ENCODE results near the gene WDR91. TPM values are rescaled to one million over a fixed set of nuclear protein-coding genes. Genes with fewer than 3 reads are reported as not detected.
A peak's percentile ranks its signal among the peaks of the same experiment; 100 is the strongest.
"Not testable (repeated sequence)": the region's sequence is repeated elsewhere in the genome, so short reads cannot be mapped to it uniquely, and the experiment has no call there.

Gene WDR91
- total RNA-seq, 1 donor from 2014 or later, result 27.9 TPM

DNA sequence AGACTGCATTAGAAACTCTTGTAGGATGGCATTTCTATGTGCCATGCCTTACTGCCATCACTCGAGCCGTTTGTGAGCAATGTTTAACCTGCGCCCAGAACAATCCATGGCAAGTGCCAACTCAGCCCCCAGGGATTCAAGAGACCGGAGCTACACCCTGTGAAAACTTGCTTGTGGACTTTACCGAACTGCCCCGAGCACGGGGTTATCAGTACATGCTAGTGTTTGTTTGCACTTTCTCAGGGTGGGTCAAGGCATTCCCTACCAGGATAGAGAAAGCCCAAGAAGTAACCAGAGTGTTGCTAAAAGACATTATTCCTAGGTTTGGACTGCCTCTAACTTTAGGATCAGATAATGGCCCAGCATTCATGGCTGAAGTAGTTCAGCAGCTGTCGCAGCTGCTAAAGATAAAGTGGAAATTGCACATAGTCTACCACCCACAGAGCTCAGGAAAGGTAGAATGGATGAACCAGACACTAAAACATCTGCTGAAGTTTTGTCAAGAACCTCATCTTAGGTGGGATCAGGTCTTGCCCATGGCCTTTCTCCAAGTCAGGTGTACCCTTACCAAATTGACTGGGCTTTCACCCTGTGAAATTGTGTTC, 31.9 kb downstream of the WDR91 start:
- peak; percentile 15 for DNase-seq (ENCODE audit: low spot score)

DNA sequence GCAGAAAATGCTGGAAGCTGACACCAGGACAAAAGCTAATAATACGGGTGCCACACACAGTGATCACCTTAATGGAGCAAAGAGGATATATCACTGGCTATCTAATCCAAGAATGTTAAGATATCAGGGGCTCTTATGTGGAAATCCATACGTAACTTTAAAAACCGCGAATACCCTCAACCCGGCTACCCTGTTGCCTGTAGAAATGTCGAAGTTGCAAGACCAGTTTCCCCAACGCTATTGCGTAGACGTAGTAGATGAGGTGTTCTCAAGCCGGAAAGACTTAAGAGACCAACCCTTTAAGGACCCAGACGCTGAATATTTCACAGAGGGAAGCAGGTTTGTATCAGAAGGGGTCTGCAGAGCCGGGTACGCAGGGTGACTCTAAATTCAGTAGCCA, 33.0 kb downstream of the WDR91 start:
- peak; percentile 13 for DNase-seq (ENCODE audit: low spot score)

DNA sequence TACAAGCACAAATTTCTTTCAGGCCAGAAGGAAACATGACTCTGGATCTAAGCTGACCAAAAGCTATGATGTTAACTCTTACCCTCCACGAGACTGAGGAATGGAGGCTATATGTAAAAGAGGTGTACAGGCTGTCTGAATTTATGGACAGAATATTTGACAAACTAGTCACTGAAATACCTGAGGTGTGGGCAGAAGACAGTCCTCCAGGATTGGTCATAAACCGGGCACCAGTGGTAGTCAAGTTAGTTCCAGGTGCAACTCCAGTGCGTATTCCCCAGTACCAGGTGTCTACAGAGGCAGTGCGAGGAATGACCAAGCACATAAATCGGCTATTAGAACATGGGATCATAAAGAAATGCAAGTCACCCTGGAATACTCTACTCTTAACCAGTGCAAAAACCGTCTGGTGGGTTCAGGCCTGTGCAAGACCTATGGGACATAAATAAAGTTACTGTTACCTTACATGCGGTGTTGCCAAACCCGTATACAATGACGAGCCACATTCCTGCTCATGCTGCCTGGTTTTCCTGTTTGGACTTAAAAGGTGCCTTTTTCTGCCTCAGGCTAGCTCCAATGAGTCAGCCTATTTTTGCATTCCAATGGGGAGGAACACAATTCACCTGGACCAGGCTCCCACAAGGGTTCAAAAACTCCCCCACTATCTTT, 34.2 kb downstream of the WDR91 start:
- peak; percentile 4 for DNase-seq (ENCODE audit: low spot score)

DNA sequence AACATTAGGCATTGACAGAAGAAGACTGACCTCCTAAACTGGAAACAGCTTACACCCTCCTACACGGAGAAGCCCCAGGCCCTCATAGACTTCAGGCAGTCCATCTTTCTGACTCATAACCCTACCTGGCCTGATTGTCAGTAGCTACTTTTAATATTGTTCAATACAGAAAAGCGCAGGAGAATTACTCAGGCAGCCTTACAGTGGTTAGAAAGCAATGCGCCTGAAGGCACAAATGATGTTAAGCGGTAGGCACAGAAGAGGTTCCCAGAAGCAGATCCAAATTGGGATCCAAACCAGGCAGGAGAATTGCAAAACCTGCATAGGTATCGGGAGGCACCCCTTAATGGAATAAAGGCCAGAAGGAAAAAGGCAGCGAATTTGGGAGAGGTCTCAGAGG, 35.4 kb downstream of the WDR91 start:
- no peak for DNase-seq (ENCODE audit: low spot score)

DNA sequence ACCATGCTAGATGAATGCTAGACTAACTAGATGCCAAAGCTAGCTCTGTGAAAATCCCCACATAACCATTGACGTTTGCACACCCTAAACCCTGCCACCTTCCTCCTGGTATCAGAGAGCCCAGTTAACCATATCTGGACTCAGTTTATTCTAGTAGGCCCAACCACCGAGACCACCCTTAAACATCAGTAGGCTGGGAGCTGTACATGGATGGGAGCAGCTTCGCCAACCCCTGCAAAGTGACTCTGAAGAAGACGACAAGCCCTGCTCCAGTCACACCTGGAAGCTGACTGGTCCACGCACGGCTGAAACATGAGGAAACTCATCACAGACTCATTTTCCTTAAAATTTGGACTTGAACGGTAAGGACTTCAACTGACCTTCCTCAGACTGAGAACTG, 36.4 kb downstream of the WDR91 start:
- peak; percentile 2 for DNase-seq (ENCODE audit: low spot score)

DNA sequence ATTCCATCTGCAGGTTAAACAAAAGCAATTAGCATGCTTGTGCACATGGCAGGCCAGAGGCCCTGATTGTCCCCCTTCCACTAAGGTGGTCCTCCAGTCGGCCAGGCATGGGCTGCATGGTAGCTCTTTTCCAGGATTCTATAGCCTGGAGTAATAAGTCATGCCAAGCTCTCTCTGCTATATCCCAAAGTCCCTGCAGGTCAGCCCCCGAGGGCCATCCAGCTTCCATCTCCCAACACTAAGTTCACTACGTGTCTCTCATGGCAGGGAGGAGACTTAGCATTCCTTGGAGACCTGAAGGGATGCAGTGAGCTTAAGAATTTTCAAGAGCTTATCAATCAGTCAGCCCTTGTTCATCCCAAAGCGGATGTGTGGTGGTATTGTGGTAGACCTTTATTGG, 37.4 kb downstream of the WDR91 start:
- peak; percentile 27 for DNase-seq (ENCODE audit: low spot score)

DNA sequence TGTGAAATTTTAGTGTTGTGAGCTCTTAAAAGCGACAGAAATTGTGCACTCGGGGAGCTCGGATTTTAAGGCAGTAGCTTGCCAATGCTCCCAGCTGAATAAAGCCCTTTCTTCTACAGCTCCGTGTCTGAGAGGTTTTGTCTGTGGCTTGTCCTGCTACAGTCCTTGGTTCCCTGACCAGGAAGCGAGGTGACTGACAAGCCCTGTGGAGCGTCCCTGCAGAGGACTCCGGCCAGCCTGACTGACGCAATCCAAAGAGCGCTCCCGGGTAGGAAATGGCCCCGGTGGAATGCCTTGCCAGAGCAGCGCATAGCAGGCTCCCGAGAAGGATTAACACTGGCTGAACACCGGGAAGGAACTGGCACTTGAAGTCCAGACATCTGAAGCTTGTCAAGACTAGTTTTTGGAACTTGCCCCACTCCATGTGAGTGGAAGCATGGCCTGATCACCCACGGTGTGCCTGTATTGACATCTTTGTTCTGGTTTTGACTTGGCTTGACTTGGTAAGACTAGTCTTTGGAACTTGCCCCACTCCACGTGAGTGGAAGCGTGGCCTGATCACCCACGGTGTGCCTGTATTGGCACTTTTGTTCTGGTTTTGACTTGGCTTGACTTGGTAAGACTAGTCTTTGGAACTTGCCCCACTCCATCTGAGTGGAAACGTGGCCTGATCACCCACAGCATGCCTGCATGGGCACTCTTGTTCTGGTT, 39.6 kb downstream of the WDR91 start:
- DNase-seq (ENCODE audit: low spot score), result peak; percentile 41

DNA sequence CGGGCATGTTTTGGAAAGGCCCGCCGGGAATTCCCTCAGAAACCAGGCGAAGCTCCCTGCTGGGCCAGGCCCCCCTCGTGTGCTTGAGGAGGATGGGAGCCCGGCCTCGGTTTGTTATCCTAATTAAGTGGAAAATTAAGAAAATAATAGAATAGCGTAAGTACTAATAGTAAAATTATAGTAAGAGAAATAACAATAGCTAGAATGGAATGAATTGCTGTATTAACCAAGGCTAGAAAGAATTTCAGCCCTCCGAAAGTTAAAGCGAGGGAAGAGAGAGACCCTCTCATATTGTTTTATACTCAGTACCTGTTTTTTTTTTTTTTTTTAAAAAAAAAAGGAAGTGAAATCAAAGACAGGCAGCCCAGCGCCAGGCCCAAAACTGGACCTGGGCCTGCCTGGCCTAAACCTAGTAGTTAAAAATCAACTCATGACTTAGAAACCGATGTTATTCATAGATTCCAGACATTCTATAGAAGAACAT, 40.3 kb downstream of the WDR91 start:
- DNase-seq (ENCODE audit: low spot score), result not testable (repeated sequence)

DNA sequence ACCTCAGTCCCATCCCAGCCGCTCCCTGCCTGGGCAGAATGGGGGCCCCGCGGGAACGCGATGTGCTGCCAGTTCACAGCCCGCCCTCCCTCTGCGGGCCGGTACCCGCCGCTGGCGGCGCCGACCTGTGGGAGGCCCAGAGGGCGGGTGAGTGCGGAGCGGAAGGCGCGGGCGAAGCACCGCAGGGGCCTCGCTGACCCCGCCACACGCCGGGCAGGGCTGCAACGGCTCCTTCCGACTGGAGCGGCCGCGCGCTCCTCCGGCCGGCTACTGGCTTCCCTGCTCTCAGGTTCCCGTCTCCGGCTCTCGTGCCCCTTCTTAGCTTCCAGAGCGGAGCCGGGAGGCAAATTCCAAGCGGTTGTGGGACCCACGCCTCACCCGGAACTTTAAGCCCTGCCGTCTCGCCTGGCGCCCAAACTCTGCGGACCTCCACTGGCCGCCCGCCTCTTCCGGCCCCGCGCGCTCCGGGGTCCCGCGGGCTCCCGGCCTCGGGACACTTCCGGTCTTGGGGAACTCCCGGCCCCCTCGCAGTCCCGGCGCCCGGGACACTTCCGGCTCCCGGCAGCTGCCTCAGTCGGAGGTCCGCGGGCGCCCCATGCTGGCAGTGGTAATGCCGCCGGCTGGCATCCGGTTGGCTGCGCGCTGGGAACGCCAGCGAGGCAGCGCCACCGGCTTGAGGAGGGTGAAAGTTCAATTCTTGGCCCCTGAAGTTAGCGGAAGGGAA, 40.9 kb downstream of the WDR91 start, which contains the start of gene CYREN:
TSS of gene CYREN (minus strand) at position 434 of the 724 bp plus-strand sequence. CDS start 1,785 bp downstream, outside the sequence.
- DNase-seq (ENCODE audit: low spot score), result peak; percentile 96

DNA sequence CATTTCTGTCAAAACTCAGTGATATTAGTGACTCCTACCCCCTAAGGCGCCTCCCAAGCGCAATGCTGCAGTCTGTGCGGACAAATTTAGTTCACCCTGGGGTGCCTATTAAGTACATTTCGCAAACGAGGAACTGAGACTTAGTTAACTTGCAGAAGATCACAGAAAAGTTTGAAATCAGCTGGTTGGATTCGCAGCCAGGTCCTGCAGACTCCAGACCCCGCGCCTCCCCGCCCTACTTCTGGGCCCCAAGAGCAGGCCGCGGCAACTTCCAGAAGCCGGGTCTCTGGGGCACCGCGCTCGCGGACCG, 41.4 kb downstream of the WDR91 start:
- DNase-seq (ENCODE audit: low spot score), result no peak

DNA sequence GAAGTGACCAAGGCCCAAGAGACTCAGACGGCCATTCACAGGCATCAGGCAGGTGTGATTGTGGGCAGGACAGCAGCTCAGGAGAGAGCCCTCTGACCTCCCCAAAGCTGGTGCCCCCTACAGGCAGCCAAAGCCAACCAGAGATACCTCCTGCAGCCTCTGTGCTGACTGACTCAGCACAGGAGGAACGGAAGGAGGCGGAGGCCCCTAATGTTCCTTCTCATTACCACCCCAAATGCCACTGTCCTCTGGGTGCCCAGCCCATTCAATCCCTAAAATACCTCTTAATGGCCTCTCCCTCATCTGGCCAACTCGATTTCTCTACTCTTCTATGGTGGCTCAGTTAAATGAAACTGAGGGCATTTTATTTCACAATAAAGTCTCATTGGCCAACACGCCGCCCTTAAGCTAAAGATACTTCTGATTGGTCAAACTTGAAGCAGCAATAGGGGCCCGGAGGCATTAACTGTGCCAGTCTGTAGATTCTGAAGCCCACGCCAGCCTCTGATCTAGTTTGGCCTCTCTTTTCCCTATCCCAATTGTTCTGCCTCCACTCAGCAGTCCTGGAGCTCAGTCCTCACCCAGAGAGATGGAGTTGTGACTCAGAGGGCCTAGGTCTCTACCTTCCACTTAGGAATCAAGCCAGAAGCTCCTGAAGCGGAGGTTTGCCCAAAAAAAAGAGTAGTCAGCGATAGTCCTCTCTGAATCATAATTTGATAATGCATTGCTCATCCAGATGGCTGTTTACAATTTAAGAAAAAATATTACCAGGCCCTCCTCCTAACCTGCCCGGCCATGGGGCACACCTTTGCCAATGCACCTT, 42.0 kb downstream of the WDR91 start:
- peak; percentile 56 for DNase-seq (ENCODE audit: low spot score)

DNA sequence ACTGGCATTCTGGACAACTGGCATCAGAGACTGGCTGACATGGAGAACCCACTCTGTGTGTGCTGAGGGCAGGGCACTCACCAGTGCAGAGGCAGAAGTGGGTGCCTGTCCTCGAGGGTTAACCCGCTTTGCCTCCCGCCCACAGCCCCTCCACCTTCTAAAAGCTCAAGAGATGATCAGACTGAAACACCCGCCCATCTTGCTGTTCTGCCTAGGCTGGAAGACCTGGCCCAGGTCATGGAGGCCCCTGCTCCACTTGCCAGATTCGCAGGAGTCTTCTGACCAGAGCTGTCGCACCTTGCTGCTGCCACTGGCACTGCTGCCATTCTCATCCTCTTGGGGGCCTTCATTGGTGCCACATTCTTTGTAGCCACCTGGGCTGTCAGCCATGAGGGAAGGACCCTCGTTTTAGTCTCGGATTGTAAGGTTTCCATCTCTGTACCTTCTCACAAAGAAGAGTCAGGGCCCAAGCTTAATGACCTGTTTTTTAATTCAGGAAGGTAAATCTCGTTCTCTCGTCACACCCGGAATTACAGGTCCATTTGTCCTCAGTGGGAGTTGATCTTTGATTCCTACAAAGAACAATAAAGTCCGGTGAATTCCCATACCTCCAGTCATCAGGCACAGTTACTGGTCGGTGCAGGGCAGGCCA, 42.7 kb downstream of the WDR91 start:
- DNase-seq (ENCODE audit: low spot score), result no peak

DNA sequence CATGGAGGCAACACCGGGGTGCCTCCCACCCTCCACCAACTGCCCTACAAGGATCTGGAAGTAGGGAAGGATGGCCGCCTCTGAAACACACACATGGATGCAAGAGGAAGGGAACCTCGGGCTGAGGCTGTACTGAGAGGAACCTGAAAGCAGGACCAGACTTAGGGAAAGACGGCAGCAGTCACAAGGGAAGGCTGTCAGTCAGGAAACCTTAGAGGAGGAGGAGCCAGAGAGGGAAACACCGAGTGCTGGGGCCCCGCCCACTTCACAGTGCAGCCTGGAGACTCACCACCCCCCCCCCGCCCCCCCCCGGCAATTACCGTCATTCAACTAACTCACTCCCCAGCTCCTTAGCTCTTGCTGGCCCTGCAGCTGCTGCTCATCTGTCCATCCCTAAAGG, 43.3 kb downstream of the WDR91 start:
- no peak for DNase-seq (ENCODE audit: low spot score)

DNA sequence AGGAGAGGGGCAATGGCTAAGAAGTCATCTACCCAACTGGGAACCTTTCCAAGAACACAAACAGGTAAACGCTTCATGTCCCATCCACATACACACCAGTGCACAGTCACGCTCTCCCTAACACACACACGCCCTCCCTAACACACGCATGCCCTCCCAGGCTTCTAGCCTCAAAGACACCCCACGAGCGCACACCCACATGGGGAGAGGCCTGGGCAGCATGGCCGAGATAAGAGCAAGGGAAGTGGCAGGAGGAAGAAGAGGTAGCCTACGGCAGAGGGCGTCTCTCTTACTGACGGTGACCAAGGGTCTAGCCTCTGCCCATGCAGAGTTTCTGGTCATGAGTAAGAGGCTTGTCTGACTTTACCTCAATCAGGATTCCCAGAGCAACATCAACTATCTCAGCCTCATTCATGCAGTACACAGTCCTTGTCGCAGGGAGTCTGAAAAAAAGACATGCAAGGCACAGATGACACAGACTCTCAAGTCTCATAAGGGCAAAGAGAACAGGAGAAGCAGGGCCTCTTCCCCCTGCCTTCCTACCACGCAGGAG, 43.9 kb downstream of the WDR91 start:
- DNase-seq (ENCODE audit: low spot score), result no peak

DNA sequence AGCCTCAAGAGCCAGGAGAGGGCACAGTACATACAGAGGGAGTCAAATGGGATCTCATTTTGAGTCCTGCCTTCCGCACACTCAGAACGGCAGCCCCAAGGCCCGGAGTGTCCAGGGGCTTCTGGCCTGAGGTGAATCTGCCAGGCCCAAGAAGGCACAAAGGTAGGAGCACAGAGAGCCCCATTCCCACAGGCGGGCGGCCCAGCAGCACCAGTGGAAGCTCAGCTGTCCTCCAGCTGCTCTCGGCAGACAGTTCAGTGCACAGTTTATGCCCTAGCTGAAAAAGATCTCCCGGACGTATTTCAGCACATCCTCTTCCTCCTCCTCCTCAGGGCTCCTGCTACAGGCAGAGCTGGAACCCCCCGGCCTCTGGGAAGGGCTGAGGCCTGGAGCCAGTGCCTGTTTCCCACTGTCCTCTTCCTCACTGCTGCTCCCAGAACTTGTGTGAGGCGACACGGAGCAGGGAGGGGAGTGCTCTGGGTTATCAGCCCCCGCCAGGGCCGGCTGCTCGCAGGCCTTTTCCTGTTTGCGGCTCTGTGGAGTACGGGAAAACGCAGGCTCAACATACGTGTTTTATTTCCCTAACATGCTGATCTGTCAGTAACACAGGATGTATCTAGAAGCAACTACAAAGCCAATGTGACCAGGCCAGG, 44.9 kb downstream of the WDR91 start:
- no peak for DNase-seq (ENCODE audit: low spot score)

DNA sequence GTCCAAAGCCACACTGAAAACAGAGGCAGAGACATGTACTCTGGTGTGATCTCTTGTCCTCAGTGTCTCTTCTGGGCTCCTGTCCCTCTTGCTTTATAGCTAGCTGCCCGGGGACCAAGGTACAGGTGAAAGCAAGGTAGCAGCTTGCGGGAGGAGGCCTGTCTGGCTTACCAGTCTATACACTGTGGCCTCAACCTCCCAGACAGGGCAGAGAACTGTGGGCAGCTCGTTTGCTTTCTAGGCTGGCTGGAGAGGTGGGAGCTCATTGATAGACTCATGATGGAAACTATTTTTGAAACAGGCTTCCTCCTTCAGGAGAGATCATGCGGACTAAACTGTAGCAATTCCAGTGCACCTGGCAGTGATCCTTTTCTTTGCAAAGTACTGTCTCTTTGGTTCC, 45.5 kb downstream of the WDR91 start:
- no peak for DNase-seq (ENCODE audit: low spot score)

DNA sequence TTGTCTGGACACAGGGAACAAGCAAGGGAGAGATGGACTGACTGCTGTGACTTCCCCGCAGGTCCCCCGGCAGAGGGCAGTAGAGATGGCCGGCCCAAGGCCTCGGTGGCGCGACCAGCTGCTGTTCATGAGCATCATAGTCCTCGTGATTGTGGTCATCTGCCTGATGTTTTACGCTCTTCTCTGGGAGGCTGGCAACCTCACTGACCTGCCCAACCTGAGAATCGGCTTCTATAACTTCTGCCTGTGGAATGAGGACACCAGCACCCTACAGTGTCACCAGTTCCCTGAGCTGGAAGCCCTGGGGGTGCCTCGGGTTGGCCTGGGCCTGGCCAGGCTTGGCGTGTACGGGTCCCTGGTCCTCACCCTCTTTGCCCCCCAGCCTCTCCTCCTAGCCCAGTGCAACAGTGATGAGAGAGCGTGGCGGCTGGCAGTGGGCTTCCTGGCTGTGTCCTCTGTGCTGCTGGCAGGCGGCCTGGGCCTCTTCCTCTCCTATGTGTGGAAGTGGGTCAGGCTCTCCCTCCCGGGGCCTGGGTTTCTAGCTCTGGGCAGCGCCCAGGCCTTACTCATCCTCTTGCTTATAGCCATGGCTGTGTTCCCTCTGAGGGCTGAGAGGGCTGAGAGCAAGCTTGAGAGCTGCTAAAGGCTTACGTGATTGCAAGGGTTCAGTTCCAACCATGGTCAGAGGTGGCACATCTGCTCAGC, 46.8 kb downstream of the WDR91 start:
- DNase-seq (ENCODE audit: low spot score), result no peak

DNA sequence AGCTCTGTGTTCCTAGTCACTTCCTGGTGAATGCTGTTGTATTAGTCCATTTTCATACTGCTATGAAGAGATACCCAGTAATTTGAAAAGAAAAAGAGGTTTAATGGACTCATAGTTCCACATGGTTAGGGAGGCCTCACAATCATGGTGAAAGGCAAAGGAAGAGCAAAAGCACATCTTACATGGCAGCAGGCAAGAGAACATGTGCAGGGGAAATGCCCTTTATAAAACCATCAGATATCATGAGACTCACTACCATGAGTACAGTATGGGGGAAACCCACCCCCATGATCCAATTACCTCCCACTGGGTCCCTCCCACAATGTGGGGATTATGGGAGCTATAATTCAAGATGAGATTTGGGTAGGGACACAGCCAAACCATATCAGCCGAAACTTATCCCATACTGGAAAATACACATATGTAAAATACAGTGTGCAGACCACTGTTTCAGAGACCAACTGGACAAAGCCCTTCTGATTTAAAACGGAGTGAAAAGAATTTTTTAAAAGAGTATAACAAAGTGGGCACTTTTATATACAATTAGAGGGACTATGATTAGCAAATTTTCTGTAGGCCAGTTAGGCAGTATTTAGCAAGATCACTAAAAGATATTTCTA, 48.8 kb downstream of the WDR91 start:
- DNase-seq (ENCODE audit: low spot score), result no peak

DNA sequence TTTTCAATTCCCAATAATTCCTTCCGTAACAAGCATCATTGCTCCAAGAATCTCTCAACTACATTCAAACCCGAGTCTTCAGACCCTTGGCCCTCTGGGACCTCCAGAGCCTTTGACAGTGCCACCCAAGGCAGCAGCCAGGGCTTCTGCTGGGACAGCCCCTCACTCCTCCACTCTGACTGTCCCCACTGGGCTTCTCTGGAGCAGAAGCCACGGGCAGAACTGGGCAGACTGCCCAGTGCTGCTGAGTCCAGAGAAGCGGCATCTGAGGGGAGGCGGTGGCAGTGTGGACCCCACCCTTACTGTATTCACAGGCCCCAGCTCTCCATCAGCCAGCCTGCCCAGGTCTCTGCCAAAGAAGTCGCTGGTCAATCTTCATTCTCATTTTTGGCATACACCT, 49.7 kb downstream of the WDR91 start:
- DNase-seq (ENCODE audit: low spot score), result no peak
